HUES64 (cell line): ENCODE data around the gene SMAD7.

Source experiments
- H3K27ac ChIP-seq: 2 replicates; pipeline ENCODE4 v1.7.0; 2013; ENCODE audit warnings: low read depth, low read length, inconsistent platforms
- H3K27me3 ChIP-seq: 2 replicates; pipeline ENCODE4 v1.6.1; 2013; ENCODE audit warnings: mild to moderate bottlenecking, low read length; ENCODE audit not compliant: insufficient read depth
- H3K36me3 ChIP-seq: 2 replicates; pipeline ENCODE4 v1.6.1; 2013; ENCODE audit warnings: mild to moderate bottlenecking, low read length; ENCODE audit not compliant: insufficient read depth
- H3K4me1 ChIP-seq: 2 replicates; pipeline ENCODE4 v1.6.1; 2013; ENCODE audit warnings: mild to moderate bottlenecking, low read length, moderate library complexity; ENCODE audit not compliant: insufficient read depth
- H3K4me3 ChIP-seq: 2 replicates; pipeline ENCODE4 v1.5.1; 2013; ENCODE audit warnings: mild to moderate bottlenecking, low read length, moderate library complexity
- H3K9ac ChIP-seq: 2 replicates; pipeline ENCODE4 v1.6.1; 2013; ENCODE audit warnings: mild to moderate bottlenecking, low read depth, low read length
- H3K9me3 ChIP-seq: 2 replicates; pipeline ENCODE4 v1.6.1; 2013; ENCODE audit warnings: low read depth, low read length; ENCODE audit not compliant: insufficient read depth
- WGBS: fragments of 150-250, 120-280 bp; methylation state at CpG from one replicate; pipeline ENCODE4 v1.1.7; 2013; ENCODE audit warnings: missing lambda C conversion rate; 5-methylcytosine and 5-hydroxymethylcytosine counted together

The SMAD7 gene

DNA sequence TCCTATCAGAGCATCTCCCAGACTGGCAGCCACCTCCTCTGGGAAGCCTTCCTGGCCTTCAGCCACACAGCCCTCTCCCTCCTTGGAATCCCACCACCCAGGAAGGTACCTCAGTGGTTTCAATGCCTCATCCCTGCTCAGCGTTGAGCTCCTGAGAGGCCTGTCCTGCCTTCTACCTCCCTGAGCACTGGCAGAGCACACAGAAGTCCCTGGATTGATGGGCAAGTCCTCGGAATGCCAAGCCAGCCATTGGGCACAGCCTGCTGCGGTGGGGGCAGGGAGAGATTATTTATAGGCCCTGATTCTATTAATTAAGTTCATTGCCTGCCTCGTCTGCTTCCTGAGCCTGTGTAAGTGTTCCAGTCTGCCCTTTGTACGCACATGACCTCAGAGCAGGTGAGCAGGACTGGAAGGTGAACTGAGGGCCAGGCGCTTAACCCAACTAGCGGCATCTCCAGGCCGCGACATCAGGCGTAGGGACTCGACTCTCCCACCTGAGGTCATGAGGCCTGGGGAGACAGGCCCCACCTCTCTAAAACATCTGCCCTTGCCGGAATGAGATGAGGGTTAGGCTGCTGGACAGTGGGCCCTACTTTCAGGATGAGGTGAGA, 63.4 kb downstream of the SMAD7 start:
- 94% methylated on average over 12 of the region's 12 CpGs for WGBS
- H3K36me3 ChIP-seq = no peaks in the 10 kb centered on the region
- H3K27ac ChIP-seq = no peak overlapping the region
- H3K4me3 ChIP-seq = no peak overlapping the region
- H3K27me3 ChIP-seq = no peaks in the 10 kb centered on the region
- no peak overlapping the region for H3K9ac ChIP-seq
- H3K4me1 ChIP-seq = peaks cover 12% of the 10 kb centered on the region
- no peaks in the 10 kb centered on the region for H3K9me3 ChIP-seq

DNA sequence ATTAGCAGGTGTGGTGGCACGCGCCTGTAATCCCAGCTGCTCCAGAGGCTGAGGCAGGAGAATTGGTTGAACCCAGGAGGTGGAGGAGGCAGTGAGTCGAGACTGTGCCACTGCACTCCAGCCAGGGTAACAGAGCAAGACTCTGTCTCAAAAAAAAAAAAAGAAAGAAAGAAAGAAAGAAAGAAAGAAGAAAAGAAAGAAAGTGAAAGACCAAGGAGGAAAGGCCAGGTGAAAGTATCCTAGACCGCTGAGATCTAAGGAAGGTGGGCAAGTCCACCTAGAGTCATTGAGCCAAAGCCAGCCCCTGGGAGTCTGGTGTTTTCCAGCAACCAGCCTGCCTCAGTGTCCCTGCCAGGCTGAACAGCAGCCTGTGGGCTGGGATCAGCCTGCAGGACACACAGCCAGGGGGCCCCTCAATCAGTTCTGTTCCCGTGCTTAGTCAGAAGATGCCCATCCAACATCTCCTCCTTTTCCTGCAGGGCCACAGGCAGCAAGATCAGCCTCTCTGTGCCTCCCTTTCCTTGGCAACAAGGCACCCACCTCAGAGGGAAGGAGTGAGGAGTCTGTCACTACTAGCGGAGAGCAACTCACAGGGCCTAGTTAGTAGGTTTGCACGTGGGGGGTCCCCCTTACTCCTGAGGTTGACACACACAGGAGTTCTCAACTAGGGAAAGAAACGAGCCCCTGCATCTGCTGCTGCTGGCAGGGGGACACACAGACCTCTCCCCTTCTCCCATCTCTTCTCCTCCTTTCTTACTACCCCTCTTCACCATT, 64.1 kb downstream of the SMAD7 start:
- Histone ChIP-seq H3K4me3 (no peak overlapping the region), H3K27ac (no peak overlapping the region), H3K27me3 (no peaks in the 10 kb centered on the region), H3K9me3 (no peaks in the 10 kb centered on the region), H3K36me3 (no peaks in the 10 kb centered on the region), H3K9ac (no peak overlapping the region), H3K4me1 (peaks cover 12% of the 10 kb centered on the region)
- 90% methylated on average over 8 of the region's 8 CpGs for whole genome bisulfite sequencing

DNA sequence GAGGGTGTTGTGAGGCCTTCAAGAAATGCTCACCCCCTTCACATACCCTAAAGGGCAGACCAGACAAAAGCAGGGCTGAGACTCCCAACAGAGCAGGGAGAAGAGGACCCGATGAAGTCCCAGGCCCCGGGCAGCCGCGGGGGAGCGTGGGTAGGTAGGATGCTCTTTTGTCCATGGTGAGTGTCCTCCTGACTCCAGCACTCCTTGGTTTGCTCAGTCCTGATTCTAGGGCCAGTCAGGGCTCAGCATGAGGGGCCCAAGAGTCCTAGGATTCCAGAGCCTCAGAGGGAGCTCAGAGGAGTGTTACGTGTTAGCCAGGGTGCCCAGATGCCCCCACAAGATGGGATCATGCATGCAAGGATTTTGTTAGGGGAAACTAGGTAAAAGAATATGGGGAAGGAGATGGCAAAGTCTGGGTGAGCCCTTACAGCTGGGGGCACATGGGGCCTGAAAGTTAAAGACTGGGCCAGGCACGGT, 64.8 kb downstream of the SMAD7 start:
- H3K4me1 ChIP-seq = peaks cover 12% of the 10 kb centered on the region
- H3K27me3 ChIP-seq = no peaks in the 10 kb centered on the region
- no peak overlapping the region for H3K9ac ChIP-seq
- no peak overlapping the region for H3K27ac ChIP-seq
- no peaks in the 10 kb centered on the region for H3K36me3 ChIP-seq
- H3K9me3 ChIP-seq = no peaks in the 10 kb centered on the region
- WGBS = 90% methylated on average over 7 of the region's 7 CpGs
- H3K4me3 ChIP-seq = no peak overlapping the region

DNA sequence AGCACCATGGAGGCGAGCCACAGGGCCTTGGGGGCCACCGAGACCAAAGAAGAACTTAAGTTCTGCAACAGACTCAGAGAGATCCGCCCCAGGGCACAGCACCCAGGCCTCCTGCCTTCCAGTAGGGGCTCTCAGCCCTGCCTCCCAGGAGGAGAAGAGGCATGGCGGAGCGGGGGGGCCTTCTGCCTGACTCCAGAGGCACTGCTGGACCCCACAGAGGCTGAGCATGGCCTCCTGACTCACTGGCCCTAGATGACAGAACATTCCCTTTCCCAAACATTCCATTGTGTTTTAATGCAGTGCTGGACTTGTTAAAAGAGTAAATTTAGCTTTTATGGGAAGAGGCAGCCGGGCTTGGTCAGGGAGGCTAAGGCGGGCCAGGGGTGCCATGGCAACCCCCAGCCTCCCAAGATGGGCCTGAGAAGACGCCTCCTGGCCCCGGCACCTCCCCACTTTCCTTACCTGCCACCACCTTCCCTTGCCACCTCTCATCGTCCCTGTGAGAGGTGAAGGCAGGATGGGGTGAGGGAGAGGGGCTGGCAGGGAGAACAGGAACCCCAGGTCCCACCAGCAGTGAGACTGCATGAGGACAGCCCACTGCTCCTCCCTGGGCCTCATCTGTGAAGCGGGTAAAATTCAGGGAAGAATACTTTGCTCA, 65.4 kb downstream of the SMAD7 start:
- peaks cover 12% of the 10 kb centered on the region for H3K4me1 ChIP-seq
- H3K9ac ChIP-seq = no peak overlapping the region
- WGBS = 93% methylated on average over 9 of the region's 11 CpGs
- H3K36me3 ChIP-seq = no peaks in the 10 kb centered on the region
- H3K27me3 ChIP-seq = no peaks in the 10 kb centered on the region
- no peak overlapping the region for H3K27ac ChIP-seq
- H3K9me3 ChIP-seq = no peaks in the 10 kb centered on the region
- H3K4me3 ChIP-seq = no peak overlapping the region

DNA sequence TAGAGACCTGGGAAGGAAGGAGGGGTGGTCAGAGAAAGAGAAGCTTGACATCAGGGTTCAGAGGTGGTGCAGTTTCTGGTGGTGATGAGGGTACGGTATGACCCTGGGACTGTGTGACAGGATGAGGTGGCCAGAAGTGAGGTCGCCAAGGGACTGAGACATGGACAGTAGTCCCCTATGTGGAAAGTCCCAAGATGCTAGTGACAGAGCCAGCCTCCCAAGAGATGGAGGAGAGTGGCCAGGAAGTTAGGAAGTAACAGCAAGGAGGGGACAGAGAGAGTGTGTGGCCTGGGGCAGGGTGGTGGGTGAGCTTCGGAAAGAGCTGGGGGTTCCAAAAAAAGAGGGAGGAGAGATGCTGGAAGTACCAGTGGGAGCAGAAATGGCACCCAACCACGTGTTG, 66.0 kb downstream of the SMAD7 start:
- Histone ChIP-seq H3K4me3 (no peak overlapping the region), H3K27me3 (no peaks in the 10 kb centered on the region), H3K36me3 (no peaks in the 10 kb centered on the region), H3K9me3 (no peaks in the 10 kb centered on the region), H3K4me1 (peaks cover 8% of the 10 kb centered on the region), H3K9ac (no peak overlapping the region), H3K27ac (no peak overlapping the region)
- 86% methylated on average over 4 of the region's 4 CpGs for WGBS

DNA sequence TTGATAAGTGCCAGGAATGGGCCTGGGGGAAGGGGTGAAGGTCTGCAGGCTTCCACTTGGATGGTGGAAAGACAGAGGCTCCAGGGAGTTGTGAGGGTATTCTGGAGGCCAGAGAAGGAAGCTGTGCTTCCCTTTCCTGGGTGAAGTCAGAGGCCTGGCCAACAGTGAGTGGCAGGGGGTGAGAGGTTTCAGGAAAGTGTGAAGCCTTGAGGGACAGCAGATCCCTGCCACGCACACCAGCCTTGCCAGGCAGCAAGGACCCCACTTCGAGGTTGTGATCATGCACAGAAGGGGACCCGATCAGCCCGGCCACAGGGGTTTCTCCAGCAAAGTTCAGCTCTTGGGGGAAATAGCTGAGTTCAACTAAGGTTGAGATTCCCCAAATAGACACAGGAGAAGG, 66.5 kb downstream of the SMAD7 start:
- H3K9me3 ChIP-seq = no peaks in the 10 kb centered on the region
- H3K27me3 ChIP-seq = no peaks in the 10 kb centered on the region
- peaks cover 7% of the 10 kb centered on the region for H3K4me1 ChIP-seq
- H3K4me3 ChIP-seq = no peak overlapping the region
- no peak overlapping the region for H3K27ac ChIP-seq
- no peaks in the 10 kb centered on the region for H3K36me3 ChIP-seq
- no peak overlapping the region for H3K9ac ChIP-seq
- WGBS = 96% methylated on average over 4 of the region's 4 CpGs

DNA sequence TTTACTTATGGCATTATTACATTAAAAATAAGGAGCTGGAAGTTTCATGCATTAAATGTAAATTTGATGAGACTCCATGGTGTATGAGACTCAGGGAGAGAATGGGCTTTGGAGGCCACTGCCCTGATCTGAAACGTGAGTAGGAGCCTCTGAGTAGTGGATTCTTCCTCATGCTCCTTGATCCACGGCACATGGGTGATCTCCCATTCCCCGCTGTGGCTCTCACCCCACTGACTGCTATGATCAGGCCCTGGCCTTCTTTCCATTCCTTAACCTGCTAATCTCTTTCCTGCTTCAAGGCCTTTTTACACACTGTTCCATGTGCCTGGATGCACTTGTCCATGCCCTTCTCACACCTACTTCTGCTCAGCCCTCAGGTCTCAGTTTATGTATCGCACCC, 68.4 kb downstream of the SMAD7 start:
- Histone ChIP-seq H3K9ac (no peak overlapping the region), H3K27ac (no peak overlapping the region), H3K4me1 (peaks cover 9% of the 10 kb centered on the region), H3K36me3 (no peaks in the 10 kb centered on the region), H3K27me3 (no peaks in the 10 kb centered on the region), H3K9me3 (no peaks in the 10 kb centered on the region), H3K4me3 (no peak overlapping the region)
- 92% methylated on average over 4 of the region's 4 CpGs for WGBS

DNA sequence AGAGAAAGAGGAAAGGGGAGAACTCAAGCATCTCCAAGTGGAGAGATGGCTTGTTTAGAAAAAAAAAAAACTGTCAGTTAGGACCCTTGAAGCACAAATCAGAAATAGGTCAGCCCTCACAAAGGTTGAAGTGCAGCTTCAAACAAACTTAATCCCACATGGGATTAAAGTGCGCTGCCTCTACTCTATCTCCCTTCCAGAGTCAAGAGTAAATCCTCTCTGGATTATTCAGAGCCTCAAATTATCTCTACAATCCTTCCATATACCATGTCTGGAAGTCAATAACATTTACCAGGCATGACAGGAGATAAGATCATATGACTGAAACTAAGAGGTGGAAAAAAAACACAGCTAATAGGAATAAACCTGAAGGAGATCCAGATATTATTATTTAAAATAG, 69.8 kb downstream of the SMAD7 start:
- H3K9ac ChIP-seq = no peak overlapping the region
- no peaks in the 10 kb centered on the region for H3K36me3 ChIP-seq
- H3K9me3 ChIP-seq = no peaks in the 10 kb centered on the region
- peaks cover 9% of the 10 kb centered on the region for H3K4me1 ChIP-seq
- no peak overlapping the region for H3K27ac ChIP-seq
- no peaks in the 10 kb centered on the region for H3K27me3 ChIP-seq
- WGBS = 85% methylated on average over 1 of the region's 1 CpG
- no peak overlapping the region for H3K4me3 ChIP-seq

DNA sequence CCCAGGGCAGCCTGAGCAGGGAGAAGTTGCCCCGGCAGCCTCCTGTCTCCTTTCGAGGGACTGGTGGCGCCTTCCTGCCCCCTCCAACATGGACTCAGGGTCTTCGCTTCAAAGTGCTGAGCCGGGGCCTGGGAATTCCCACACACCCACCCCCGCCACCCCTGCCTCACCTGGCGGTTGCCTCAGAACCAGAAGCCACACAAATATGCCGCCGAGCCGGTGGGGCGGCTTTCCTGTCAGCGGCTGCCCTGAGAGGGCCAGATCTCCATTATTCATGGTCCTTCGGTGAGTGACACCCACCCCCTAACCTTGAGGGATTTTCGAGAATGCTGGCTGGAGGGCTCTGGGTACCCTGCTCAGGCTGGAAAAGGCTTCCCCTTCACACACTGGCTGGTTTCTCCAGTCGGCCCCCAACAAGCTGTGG, 71.7 kb downstream of the SMAD7 start:
- Histone ChIP-seq H3K27me3 (no peaks in the 10 kb centered on the region), H3K27ac (no peak overlapping the region), H3K9ac (no peak overlapping the region), H3K4me3 (no peak overlapping the region), H3K4me1 (peaks cover 9% of the 10 kb centered on the region), H3K9me3 (no peaks in the 10 kb centered on the region), H3K36me3 (no peaks in the 10 kb centered on the region)
- WGBS = 61% methylated on average over 15 of the region's 15 CpGs

DNA sequence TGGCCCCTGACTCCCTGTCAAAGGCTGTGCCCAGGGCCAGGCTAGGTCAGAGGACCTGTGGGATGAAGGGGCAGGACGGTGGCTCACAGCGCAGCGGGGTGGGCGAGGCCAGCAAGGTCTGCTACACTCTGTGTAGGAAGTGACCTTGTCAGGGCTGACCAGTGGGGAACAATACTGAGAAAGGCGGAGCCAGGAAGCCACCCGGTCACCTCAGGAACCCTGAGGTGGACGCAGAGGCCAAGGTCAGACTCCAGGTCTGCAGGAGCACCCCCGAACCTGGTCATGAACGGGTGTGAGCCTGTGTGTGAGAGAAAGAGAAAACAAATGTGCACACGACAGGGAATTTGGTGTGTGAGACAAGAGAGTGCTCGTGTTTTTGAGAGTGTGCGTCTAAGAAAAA, 72.3 kb downstream of the SMAD7 start:
- Histone ChIP-seq H3K9me3 (no peaks in the 10 kb centered on the region), H3K4me1 (peaks cover 9% of the 10 kb centered on the region), H3K4me3 (no peak overlapping the region), H3K27me3 (no peaks in the 10 kb centered on the region), H3K9ac (no peak overlapping the region), H3K27ac (no peak overlapping the region), H3K36me3 (no peaks in the 10 kb centered on the region)
- WGBS = 88% methylated on average over 12 of the region's 12 CpGs

DNA sequence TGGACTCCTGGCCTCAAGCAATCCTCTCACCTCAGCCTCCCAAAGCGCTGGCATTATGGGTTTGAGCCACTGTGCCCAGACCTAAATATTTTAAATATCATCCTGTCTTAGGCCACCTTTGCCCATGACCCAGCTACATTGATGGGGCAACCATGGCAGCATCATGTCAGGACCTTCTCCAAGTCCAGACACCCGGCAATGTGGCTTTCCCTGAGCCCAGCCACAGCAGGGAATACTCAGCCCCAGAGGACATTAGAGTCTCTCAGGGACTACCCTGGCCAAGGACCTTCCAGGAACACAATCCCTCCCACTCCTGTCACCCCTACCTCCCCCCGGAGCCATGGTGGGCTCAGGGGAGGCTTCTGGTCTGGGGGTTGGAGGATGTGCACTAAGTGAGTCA, 72.8 kb downstream of the SMAD7 start:
- Histone ChIP-seq H3K36me3 (no peaks in the 10 kb centered on the region), H3K9ac (no peak overlapping the region), H3K4me3 (no peak overlapping the region), H3K9me3 (no peaks in the 10 kb centered on the region), H3K27me3 (no peaks in the 10 kb centered on the region), H3K27ac (no peak overlapping the region), H3K4me1 (peaks cover 9% of the 10 kb centered on the region)
- WGBS = 94% methylated on average over 2 of the region's 3 CpGs
